RWPE2 (cell line): ENCODE data around the gene RAB17.
"Not testable (repeated sequence)": the region's sequence is repeated elsewhere in the genome, so short reads cannot be mapped to it uniquely, and the experiment has no call there.

Experiments used
- ATAC-seq: fragments of 200-7000 bp; cut with Tn5 transposase; 3 replicates; pipeline ENCODE4 v1.9.1; 2021; ENCODE audit warnings: low read depth
- DNase-seq: peaks from one replicate; pipeline ENCODE4 v3.0.0-alpha.2; 2020; ENCODE audit warnings: low spot score
- H3K27ac ChIP-seq: fragments of 450-650 bp; 2 replicates; pipeline ENCODE4 v1.5.1; 2017; ENCODE audit warnings: mild to moderate bottlenecking; ENCODE audit not compliant: poor library complexity, severe bottlenecking
- H3K27me3 ChIP-seq: fragments of 250-450 bp; sonication (Bioruptor Pico); 2 replicates; pipeline ENCODE4 v1.5.1; 2021; ENCODE audit warnings: mild to moderate bottlenecking, moderate library complexity; ENCODE audit not compliant: insufficient read depth, poor library complexity, severe bottlenecking
- H3K36me3 ChIP-seq: fragments of 250-450 bp; sonication (Bioruptor Pico); 2 replicates; pipeline ENCODE4 v1.5.1; 2020; ENCODE audit warnings: low read depth, mild to moderate bottlenecking, moderate library complexity
- H3K4me1 ChIP-seq: fragments of 250-450 bp; sonication (Bioruptor Pico); 2 replicates; pipeline ENCODE4 v1.5.1; 2021; ENCODE audit warnings: mild to moderate bottlenecking, moderate library complexity; ENCODE audit not compliant: insufficient read depth, poor library complexity, severe bottlenecking
- H3K4me3 ChIP-seq: fragments of 250-450 bp; sonication (Bioruptor Pico); 2 replicates; pipeline ENCODE4 v1.5.1; 2021; ENCODE audit warnings: mild to moderate bottlenecking, moderate library complexity; ENCODE audit not compliant: severe bottlenecking
- H3K9me3 ChIP-seq: fragments of 250-450 bp; sonication (Bioruptor Pico); 2 replicates; pipeline ENCODE4 v1.5.1; 2021; ENCODE audit warnings: mild to moderate bottlenecking, moderate library complexity; ENCODE audit not compliant: severe bottlenecking
- TF ChIP-seq, protein P1 (sequence below): fragments of 450-650 bp; IDR thresholded peaks from one replicate; pipeline ENCODE4 v1.5.1; 2017; ENCODE audit warnings: mild to moderate bottlenecking, moderate library complexity; ENCODE audit not compliant: poor library complexity, severe bottlenecking

Gene RAB17

DNA sequence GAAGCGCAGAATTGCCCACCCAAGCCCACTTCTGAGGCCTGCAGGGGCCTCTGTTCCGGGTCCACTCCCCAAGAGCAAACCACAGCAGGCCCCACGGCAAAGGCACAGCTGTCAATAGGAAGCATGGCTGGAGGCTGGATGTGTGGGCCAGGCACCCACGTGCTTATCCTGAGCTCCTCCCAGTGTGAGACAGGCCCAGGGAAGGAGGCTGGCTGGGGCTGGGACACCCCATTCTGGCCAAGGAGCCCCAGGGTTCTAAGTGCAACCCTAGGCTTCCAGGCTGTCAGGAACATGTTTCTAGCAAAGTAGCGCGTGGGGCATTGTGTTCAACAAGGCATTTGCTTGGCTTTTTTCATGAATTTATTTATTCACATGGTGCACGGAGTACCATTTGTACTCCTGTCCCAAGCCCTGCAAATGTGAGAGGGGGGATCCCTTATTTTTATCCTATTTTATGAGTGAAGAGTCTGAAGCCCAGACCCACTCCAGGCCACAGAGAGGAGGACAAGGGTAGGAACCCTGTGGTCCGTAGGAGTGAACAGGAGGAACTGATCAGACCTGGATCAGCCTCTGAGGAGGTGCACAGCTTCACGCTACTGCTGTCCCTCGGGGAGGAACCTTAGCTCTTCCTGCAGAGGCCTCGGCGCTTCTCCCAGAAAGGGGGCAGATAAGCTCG lies 6.1 kb upstream of the RAB17 start:
- Histone ChIP-seq H3K4me3 (no peak overlapping the region), H3K9me3 (no peaks in the 10 kb centered on the region), H3K4me1 (no peaks in the 10 kb centered on the region), H3K36me3 (no peaks in the 10 kb centered on the region), H3K27ac (no peak overlapping the region), H3K27me3 (no peaks in the 10 kb centered on the region)
- ATAC-seq = no peak
- no peak for DNase-seq
- TF ChIP-seq, protein P1, sequence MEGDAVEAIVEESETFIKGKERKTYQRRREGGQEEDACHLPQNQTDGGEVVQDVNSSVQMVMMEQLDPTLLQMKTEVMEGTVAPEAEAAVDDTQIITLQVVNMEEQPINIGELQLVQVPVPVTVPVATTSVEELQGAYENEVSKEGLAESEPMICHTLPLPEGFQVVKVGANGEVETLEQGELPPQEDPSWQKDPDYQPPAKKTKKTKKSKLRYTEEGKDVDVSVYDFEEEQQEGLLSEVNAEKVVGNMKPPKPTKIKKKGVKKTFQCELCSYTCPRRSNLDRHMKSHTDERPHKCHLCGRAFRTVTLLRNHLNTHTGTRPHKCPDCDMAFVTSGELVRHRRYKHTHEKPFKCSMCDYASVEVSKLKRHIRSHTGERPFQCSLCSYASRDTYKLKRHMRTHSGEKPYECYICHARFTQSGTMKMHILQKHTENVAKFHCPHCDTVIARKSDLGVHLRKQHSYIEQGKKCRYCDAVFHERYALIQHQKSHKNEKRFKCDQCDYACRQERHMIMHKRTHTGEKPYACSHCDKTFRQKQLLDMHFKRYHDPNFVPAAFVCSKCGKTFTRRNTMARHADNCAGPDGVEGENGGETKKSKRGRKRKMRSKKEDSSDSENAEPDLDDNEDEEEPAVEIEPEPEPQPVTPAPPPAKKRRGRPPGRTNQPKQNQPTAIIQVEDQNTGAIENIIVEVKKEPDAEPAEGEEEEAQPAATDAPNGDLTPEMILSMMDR = no peak

DNA sequence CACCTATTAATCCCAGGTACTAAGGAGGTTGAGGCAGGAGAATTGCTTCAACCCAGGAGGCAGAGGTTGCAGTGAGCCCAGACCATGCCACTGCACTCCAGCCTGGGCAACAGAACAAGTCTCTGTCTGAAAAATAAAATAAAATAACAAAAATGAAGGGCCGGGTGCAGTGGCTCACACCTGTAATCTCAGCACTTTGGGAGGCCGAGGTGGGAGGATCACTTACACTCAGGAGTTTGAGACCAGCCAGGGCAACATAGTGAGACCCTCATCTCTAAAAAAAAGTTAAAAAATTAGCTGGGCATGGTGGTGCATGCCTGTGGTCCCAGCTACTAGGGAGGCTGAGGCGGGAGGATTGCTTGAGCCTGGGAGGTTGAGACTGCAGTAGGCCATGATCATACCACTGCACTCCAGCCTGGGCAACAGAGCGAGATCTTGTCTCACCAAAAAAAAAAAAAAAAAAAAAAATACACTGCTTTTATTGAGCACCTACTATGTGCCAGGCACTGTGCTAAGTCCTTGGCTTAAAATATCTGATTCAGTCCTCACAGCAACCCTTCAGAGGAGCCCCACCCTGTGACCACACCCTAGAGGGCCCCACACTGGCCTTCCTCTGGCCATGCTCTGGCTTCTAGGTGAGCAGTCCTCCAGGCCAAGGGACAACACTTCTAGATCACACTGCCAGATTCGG lies 5.4 kb upstream of the RAB17 start:
- not testable (repeated sequence) for ATAC-seq, H3K4me1 ChIP-seq, H3K27ac ChIP-seq, H3K4me3 ChIP-seq, DNase-seq, H3K27me3 ChIP-seq, H3K36me3 ChIP-seq, H3K9me3 ChIP-seq

DNA sequence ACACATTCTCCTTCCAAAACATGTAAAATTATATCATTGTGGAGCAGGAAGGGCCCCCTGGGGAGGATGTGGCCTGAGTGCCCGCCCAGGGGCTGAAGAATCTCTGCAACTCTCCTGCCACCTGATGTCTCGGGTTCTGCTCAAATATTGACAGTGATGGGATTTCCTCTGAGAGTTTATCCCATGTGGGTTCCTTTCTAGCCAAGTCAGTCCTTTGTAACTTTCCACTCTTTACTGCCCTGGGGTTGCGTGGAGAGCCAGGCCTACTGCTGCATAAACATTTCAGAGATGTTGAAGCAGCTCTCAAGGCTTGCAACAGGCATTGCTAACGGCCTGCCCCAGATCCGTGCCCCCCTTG lies 4.0 kb upstream of the RAB17 start:
- TF ChIP-seq, protein P1 = no peak
- Histone ChIP-seq H3K27ac (no peak overlapping the region), H3K27me3 (no peaks in the 10 kb centered on the region), H3K4me3 (no peak overlapping the region), H3K9me3 (no peaks in the 10 kb centered on the region), H3K36me3 (no peaks in the 10 kb centered on the region), H3K4me1 (peaks cover 12% of the 10 kb centered on the region)
- DNase-seq = no peak
- no peak for ATAC-seq

DNA sequence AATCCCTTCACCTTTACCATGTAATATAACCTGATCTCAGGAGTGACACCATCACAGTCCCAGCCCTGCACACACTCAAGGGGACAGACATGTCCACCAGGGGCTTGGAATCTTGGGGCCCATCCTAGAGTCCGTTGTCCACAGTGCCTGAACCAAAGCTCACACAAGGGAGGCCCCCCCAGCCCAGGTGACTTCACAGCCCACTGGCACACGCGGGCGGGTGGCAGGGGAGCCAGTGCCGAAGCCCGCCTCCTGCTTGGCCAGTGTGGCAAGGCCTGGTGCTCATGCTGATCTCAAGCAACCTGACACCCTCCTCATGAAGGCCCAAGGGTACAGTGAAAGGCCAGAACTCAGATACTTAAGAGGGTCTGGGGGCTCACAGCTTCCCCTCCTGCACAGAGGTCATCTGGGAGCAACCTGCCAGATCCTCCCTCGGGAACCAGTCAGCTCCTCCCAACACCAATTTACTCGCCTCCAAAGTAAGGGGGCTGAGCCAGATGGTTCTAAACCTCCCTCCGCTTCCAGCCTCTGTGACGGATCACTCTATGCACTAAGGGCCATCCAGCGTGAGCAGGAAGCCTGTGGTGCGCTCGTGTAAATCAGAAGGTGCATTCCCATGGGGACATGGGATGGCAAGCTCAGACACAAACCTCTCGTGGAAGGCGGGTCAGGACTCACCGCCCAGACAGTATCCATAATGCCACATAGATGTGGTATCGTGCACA lies 3.2 kb upstream of the RAB17 start:
- no peak for DNase-seq
- Histone ChIP-seq H3K4me3 (no peak overlapping the region), H3K27ac (no peak overlapping the region), H3K9me3 (no peaks in the 10 kb centered on the region), H3K27me3 (no peaks in the 10 kb centered on the region), H3K36me3 (no peaks in the 10 kb centered on the region), H3K4me1 (peaks cover 12% of the 10 kb centered on the region)
- TF ChIP-seq, protein P1 = no peak
- ATAC-seq = no peak

DNA sequence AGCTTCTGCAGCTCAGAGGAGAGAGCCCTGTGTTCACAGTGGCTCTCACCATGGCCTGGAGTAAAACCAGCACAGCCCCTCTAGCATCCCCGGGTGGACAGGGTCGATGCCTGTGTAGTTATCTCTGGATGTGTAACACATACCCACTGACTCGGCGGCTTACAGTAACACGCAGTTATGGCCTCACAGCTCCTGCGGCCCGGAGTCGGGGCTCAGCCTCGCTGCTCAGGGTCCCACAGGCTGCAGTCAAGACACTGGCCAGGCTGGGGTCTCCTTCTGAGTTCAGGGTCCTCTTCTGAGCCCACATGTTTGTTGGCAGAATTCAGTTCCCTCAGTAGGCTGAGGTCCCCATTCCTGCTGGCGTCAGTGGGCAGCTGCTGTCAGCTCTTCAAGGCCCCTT lies 2.5 kb upstream of the RAB17 start:
- H3K27ac ChIP-seq = no peak overlapping the region
- no peaks in the 10 kb centered on the region for H3K9me3 ChIP-seq
- H3K4me3 ChIP-seq = no peak overlapping the region
- TF ChIP-seq, protein P1 = no peak
- DNase-seq (no peak), ATAC-seq (no peak)
- peaks cover 12% of the 10 kb centered on the region for H3K4me1 ChIP-seq
- no peaks in the 10 kb centered on the region for H3K36me3 ChIP-seq
- no peaks in the 10 kb centered on the region for H3K27me3 ChIP-seq
